GM12873 (cell line): ENCODE results near the gene PFDN1.

ENCODE experiments used
- TF ChIP-seq, protein P1 (sequence below): IDR thresholded peaks from 2 replicates; pipeline ENCODE4 v1.5.1; 2012; ENCODE audit warnings: low read depth, mild to moderate bottlenecking, moderate library complexity, low read length, control low read depth; ENCODE audit not compliant: insufficient read depth; ENCODE audit errors: missing control alignments

Gene PFDN1

GRCh38 chr5:140305471-140305870, 2.6 kb upstream of the PFDN1 start:
- TF ChIP-seq, protein P1, sequence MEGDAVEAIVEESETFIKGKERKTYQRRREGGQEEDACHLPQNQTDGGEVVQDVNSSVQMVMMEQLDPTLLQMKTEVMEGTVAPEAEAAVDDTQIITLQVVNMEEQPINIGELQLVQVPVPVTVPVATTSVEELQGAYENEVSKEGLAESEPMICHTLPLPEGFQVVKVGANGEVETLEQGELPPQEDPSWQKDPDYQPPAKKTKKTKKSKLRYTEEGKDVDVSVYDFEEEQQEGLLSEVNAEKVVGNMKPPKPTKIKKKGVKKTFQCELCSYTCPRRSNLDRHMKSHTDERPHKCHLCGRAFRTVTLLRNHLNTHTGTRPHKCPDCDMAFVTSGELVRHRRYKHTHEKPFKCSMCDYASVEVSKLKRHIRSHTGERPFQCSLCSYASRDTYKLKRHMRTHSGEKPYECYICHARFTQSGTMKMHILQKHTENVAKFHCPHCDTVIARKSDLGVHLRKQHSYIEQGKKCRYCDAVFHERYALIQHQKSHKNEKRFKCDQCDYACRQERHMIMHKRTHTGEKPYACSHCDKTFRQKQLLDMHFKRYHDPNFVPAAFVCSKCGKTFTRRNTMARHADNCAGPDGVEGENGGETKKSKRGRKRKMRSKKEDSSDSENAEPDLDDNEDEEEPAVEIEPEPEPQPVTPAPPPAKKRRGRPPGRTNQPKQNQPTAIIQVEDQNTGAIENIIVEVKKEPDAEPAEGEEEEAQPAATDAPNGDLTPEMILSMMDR = no peak

DNA sequence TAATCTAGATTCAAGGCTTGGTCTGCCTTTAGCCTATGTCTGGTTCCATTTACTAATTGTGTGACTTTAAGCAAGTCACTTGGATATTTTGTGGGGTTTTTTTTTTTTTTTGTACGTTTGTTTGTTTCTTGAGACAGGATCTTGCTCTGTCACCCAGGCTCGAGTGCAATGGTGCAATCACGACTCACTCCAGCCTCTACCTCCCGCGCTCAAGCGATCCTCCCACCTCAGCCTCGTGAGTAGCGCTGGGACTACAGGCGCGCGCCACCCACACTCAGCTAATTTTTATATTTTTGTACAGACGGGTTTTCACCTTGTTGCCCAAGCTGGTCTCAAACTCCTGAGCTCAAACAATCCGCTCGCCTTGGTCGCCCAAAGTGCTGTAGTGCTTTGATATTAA, 1.1 kb upstream of the PFDN1 start:
- TF ChIP-seq, protein P1 = no peak

GRCh38 chr5:140301136-140301535, 1.8 kb downstream of the PFDN1 start:
- TF ChIP-seq, protein P1 = no peak

GRCh38 chr5:140299056-140299455, 3.8 kb downstream of the PFDN1 start:
- TF ChIP-seq, protein P1 = no peak

- TF ChIP-seq, protein P1 = no peak
Observed at GRCh38 chr5:140298183-140298601, 4.7 kb downstream of the PFDN1 start.

DNA sequence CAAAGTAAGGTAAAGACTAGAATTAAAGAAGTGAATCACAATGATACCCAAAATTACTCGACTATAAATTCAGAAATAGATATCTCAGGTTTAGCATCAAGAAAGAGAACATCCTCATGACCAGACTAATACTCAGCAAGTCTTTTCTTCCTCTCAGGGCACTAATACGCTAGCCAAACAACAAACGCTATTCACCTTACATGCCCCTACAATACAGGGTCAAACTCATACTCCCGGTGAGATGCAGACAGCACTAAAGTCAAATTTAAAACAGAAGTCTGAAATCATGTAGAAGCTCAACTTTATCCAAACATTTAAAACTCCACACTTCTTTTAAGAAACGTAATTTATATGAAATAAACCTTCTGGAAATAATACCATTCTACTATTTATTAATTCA, 5.6 kb downstream of the PFDN1 start:
- TF ChIP-seq, protein P1 = no peak

DNA sequence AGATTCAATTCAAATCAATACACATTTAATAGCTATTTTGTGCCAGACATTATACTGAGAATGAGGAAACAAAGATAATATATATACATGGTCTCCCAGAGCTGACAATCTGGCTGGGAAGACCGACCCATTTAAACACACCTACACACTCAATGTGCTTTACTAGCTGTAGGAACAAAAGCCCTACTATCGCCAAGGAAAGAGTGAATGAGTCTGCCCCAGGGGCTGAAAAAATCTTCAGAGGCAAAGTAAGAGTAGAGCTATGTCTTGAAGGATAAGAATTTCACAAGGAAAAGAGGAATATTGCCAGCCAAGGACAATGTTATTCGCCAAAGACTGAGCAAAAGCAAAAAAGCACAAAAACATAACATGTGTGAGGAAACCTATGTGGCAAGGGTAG, 6.6 kb downstream of the PFDN1 start:
- TF ChIP-seq, protein P1 = no peak
